Erythroblast (primary cell): ENCODE data around the gene MMP20.
"Not testable (repeated sequence)": the region's sequence is repeated elsewhere in the genome, so short reads cannot be mapped to it uniquely, and the experiment has no call there.

Source experiments
- GATA1 ChIP-seq: IDR thresholded peaks from 2 replicates; pipeline ENCODE4 v1.6.1; 2011; ENCODE audit warnings: low read depth, mild to moderate bottlenecking, control low read depth, low read length, moderate library complexity
- POLR2A ChIP-seq: IDR thresholded peaks from 2 replicates; pipeline ENCODE4 v1.6.1; 2011; ENCODE audit warnings: mild to moderate bottlenecking, low read length

GRCh38 chr11:102629908-102630307 lies 4.8 kb upstream of the MMP20 start:
- TF ChIP-seq POLR2A, GATA1: not testable (repeated sequence)
